ENCODE data around the gene RYR1. TPM values are rescaled to one million over a fixed set of nuclear protein-coding genes. Genes with fewer than 3 reads are reported as not detected.

Gene RYR1
- total RNA-seq, 1 experiment from 2014 or later = 4.1 TPM

GRCh38 chr19:38440592-38440991 is 7.1 kb downstream of the RYR1 start:
- H3K36me3 ChIP-seq (ENCODE audit: control insufficient read depth in 1 of 2, insufficient read depth in 2 of 2, low read length in 2 of 2) = no peaks in the 10 kb centered on the region
- intact Hi-C loops (cut with micrococcal nuclease) = no loop called here
- H3K9ac ChIP-seq (ENCODE audit: low read length) = no peak overlapping the region
- no peak overlapping the region for H3K4me2 ChIP-seq (ENCODE audit: low read length)
- H3K79me2 ChIP-seq (ENCODE audit: insufficient read depth, low read length) = no peaks in the 10 kb centered on the region
- TF ChIP-seq JUND (IDR thresholded peaks at IDR 0.05) = no peak
- no peak for TF ChIP-seq CTCF (IDR thresholded peaks at IDR 0.05 in 2 of 3, conservative IDR thresholded peaks at IDR 0.05 in 1 of 3; ENCODE audit: borderline replicate concordance in 1 of 3, insufficient read depth in 1 of 3, low read depth in 2 of 3, low read length in 2 of 3)
- TF ChIP-seq ELF1 (IDR thresholded peaks at IDR 0.05; ENCODE audit: borderline replicate concordance, low read depth) = no peak
- TF ChIP-seq ZNF274 (IDR thresholded peaks at IDR 0.05; ENCODE audit: low read depth, low read length) = no peak
- no peak for TF ChIP-seq ZFX (IDR thresholded peaks at IDR 0.05)
- TF ChIP-seq CEBPB (IDR thresholded peaks at IDR 0.05; ENCODE audit: low read depth) = no peak
- no peak for TF ChIP-seq ZBTB33 (IDR thresholded peaks at IDR 0.05; ENCODE audit: extremely low read depth, insufficient replicate concordance, low read length)
- TF ChIP-seq EZH2phosphoT487 (IDR thresholded peaks at IDR 0.05; ENCODE audit: borderline replicate concordance) = no peak
- TF ChIP-seq SRF (IDR thresholded peaks at IDR 0.05; ENCODE audit: low read depth) = no peak
- no peak for TF ChIP-seq MAX (IDR thresholded peaks at IDR 0.05)
- no peak for TF ChIP-seq EGR1 (IDR thresholded peaks at IDR 0.05; ENCODE audit: low read depth)
- no peak for TF ChIP-seq POLR2AphosphoS5 (IDR thresholded peaks at IDR 0.05; ENCODE audit: low read depth, low read length)
- no peak for TF ChIP-seq REST (IDR thresholded peaks at IDR 0.05; ENCODE audit: low read depth)
- BruUV-seq (replicated peaks) = no TSS peak
- ChIA-PET RAD21 (ENCODE audit: low non-redundant PET in 1 of 2, low total read pairs in 2 of 2, uncharacterized antibody in 2 of 2, unreplicated experiment in 2 of 2) (no interaction called here), CTCF (interaction anchor here (1.7 kb wide), 1 partner anchor 37 kb away, joined by 5 read pairs; the partner anchor contains the start of gene FAM98C), POLR2A (no interaction called here)
- H3K27ac ChIP-seq (ENCODE audit: low read depth, low read length) = no peak overlapping the region
- no peaks in the 10 kb centered on the region for H4K20me1 ChIP-seq (ENCODE audit: insufficient read depth)
- no peak overlapping the region for H2AFZ ChIP-seq (ENCODE audit: low read depth, low read length, poor library complexity, severe bottlenecking)
- no peaks in the 10 kb centered on the region for H3K9me3 ChIP-seq (ENCODE audit: control insufficient read depth in 1 of 2, insufficient read depth in 1 of 2, low read depth in 1 of 2, low read length in 2 of 2)
- ATAC-seq = no peak
- no peaks in the 10 kb centered on the region for H3K9me2 ChIP-seq (ENCODE audit: insufficient read depth)
- H3K4me1 ChIP-seq (ENCODE audit: control insufficient read depth in 1 of 2, insufficient read depth in 2 of 2, low read length in 2 of 2) = no peaks in the 10 kb centered on the region; a peak in 1 of 4 replicates
- no peak for DNase-seq (ENCODE audit: low read depth, low spot score)
- no peaks in the 10 kb centered on the region for H3K27me3 ChIP-seq (ENCODE audit: insufficient read depth, low read length)
- no peak overlapping the region for H3K4me3 ChIP-seq (replicated peaks in 1 of 2; ENCODE audit: low read depth in 1 of 2, low read length in 2 of 2)

Data from HCT116 (cell line).